ENCODE results near the gene PLEKHA7.
"Not testable (repeated sequence)": the region's sequence is repeated elsewhere in the genome, so short reads cannot be mapped to it uniquely, and the experiment has no call there.

Gene PLEKHA7

DNA sequence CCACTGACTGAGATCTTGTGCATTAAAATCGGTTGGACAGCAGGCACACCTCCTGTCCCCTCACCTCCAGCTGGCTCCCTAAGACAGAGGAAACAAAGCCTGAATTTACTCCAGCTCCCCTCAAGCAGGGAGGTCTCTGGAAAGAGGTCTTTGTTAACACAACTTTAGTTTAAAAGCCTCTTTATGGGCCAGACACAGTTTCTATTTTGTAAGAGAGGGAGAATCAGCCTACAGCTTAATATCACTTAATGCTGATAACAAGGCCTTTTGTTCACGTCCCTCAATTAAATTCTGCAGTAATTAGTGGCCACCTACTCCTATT lies 36.3 kb downstream of the PLEKHA7 start:
- DNase-seq (ENCODE audit: low spot score): no peak

DNA sequence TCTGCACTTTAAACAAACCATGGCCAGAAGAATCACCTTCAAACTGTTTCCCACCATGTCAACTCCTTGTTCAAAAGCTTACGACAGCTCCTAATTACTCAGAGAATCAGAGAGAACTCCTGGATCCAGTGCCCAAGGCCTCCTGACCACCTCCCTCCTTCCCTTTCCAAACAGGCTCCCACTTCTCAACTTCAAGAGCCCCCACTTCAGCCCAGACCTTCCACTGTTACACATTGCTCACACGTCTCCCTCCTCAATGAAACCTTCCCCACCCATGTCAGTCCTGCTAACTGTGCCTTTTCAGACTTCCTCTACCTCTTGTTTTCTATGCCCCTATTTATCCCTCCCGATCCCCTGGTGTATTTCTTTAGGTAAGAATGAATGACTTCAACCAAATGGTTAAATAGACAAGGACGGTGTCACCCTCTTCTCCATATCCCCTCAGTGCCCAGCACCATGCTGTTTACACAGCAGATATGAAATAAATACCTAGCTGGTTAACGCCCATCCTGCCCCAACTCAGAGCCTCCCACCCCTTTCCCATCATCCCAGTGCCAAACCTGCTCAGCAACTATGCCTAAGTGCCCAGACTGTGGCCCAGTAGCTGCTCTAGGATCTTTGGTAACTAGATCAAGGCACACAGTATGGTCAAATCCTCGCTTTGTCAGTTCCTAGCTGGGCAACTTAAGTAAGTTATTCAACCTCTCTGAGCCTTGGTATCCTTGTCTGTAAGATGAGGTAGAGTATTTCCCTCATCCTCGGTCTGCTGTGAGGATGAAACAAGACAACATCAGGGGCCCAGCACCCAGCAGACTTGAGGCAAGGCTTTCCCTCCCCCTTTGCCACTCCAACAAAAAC lies 36.8 kb downstream of the PLEKHA7 start:
- DNase-seq (ENCODE audit: low spot score): no peak

DNA sequence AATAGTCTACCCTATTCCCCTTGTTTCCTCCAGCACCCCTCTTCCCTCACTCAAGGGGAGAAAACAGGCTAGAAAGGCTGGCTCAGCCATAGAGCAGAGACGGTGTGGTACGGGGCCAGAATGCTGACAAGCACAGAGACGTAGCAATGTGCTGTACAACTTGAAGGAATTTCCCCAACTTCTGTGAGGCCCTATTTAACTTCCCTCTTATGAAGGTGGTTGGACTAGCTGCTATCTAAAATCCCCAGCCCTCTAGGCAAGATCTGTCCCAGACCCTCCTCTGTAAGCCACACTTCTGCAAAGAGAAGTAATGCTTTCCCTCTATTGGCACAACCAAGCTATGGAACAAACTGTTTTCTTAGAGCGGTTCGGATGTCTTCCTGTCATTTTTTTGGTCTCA lies 37.8 kb downstream of the PLEKHA7 start:
- no peak for DNase-seq (ENCODE audit: low spot score)

DNA sequence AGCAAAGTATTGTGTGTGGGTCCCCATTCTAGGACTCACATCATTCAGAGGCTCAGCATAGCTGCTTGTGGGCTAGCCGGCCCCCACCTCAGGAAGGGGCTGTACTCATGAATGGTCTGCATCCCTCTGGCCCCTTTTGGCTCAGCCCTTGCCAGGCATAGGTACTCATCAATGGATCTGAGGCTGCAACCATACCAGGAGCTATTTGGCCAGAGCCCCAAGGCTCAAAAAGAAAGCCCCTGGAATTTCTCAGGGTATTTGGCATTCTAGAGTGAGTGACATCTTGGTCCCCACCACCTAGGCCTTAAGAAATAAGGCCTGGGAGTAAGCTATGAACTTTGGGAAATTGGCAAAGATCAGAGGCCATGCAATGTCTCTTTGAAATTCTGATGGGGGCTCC lies 38.3 kb downstream of the PLEKHA7 start:
- no peak for DNase-seq (ENCODE audit: low spot score)

DNA sequence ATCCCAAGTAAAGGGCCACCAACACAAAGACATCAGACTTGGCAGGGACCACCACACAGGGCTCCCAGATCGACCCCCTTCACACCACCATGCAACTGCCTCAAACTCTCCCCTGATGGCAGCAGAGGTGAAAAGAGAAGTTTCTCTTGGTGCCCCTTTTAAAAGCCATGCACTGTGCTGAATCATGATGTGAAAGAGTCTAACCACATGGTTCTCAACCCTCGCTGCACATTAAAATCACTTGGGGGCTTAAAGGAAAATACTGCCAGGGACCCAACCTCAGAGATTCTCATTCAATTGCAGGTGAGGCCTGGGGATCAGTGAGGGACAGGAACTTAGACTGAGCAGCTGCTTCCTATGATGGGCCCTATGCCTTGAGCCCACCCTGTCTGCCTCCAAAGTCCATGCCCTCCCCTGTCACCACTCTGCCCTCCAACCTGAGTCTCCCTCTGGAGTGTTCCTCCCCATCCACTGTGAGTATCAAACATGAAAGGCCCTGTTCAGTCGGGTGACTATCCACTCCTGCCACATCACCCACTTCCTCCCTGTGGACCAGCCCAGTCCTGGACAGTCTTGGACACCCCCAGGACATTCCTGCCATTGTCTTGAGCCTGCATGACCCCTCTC lies 40.8 kb downstream of the PLEKHA7 start:
- no peak for DNase-seq (ENCODE audit: low spot score)

DNA sequence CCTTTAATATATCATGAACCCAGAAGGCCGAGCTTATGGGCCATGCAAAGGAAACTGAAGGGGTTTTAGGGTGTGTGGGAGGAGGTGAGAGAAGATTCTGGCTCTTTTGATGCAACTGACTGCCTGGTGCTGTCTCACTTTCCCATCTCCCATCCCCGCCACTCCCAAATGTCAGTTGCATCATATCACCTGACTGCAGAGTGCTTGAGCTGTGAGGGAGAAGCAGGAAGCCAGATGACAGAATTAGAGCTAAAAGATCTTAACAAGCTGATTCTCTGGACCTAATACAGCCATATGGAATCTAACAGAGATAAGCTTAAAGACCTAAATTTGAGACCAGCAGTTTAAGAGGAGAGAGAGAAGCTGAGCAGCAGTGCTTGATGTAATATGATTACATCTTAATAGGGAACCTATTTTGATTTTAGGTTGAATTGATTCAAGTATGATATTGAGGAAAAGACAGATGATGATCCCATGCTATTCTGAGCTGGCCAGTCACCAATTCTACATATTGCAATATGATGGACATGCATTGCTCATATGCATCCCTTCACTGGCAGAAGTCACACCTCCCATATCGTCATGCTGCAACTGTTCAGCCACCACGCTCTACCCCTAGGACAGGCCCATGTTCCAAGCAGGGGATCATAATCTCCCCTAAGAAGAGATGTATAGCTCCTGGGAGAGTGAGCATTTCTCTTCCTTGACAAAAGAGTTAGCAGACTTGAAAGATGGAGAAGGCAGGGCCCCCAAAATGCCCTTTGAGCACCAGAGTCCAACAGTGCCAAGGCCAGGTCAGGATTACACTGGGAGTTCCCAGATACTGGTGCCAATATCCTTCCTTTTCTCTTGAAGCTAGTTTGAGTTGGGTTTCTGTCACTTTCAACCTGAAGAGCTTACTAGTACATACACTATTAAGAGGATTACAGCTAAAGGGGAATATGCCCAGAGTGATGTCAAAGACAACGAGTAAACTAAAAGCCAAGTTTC lies 44.9 kb downstream of the PLEKHA7 start:
- no peak for DNase-seq (ENCODE audit: low spot score)

DNA sequence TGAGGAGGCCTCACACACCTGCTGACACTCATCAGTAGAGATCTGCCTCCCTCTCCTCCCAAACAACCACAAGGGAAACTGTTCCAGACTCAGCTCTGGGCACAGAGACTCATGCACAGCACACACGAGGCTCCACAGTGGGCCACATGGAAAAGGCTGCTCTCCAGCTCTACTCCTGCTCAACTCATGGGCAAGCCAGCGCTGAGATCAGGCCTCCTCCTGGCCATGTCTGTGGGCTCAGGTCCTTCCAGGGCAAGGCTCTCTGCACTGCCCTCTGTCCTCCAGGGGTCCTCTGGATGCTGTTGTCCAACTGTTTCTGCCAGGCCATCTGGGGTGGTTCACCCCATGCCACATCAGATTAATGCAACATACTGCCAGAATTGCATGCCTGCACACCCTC lies 46.0 kb downstream of the PLEKHA7 start:
- no peak for DNase-seq (ENCODE audit: low spot score)

DNA sequence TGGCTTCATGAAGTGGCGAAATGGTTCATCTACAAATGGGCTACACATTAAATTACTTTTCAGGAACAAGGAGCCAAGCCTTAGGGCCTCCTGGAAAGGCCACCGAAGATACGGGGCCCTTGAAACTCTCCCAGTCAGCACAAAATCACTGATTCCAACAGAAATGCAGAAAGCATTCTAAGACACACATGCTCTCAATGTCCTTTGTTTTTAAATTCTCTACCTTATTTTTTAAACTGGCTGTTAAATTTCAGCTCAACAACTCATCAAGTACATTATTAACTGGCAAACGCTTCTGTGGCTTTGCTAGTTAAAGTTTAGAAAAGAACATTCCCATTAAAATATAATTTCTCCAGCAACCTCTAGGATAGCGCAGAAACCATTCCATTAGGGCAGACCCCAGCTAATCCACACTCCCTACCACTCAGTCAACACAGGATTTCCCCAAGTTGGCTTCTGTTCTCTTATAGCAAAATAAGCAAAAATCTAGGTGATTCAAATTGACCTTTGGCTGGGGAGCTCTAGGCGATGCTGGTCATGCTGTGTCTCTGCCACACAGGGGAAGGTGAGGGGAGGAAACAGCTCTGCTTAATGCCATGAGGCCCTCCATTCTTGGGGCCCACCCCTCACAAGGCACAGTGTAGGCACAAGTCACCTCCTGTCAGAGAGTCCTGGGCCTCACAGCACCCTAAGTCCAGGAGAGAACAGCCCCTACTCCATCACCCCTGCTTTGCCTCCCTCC lies 47.1 kb downstream of the PLEKHA7 start:
- DNase-seq (ENCODE audit: low spot score): no peak

DNA sequence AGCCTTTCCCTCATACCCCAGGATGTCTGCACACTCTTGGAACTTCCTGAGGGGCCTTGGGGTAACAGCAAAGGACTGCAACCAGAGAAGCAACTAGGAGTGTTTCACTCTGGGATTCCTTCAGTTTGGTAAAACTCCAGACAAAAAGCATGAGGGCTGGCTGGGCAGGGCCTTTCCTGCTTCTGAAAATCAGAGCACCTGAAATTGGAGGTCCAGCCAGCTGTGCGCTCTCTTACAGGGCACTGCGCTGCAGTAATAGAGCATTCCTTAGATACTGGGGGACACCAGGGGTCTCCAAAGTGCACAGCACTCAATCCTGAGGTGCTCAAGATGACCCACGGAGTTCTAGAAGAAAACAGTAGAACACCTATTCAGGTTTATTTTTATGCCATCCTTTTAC lies 49.7 kb downstream of the PLEKHA7 start:
- DNase-seq (ENCODE audit: low spot score): no peak

DNA sequence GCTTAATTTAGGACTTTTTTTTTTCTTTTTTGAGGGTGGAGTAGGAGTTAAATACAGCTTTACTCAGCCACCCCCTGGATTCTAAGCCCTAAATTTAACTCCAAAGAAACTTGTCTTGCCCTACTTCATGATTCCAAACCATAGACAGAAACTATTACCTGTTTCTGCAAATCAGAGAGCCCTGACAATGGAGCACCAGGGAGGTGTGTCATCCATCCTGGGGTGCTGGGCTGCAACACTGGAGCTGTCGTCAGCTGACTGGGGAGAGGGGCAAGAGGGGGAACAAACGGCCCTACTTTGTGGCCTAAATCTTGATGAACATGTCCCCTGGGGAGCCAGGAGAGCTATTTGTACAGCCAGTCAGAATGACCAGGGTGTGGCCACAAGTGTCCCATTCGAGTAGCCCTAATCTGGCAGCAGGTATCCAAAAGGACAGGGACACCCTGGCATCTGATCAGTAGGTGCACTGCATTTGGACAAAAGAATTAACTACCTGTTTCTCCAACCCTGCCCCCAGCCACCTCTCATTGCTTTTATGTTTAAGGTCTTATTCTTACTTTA lies 50.8 kb downstream of the PLEKHA7 start:
- no peak for DNase-seq (ENCODE audit: low spot score)

DNA sequence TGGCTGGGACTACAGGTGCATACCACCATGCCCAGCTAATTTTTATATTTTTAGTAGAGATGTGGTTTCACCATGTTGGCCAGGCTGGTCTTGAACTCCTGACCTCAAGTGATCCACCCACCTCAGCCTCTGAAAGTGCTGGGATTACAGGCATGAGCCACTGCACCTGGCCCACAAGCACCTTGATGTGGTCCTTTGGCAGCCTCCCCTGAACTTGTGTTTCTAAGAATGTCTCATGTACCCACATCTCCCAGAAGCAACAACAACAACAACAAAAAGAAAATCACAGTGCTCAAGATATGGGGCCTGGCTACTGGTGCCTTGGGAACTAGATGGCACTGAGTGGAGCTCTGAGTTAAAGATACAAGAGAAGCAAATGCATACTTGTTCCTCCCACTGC lies 51.6 kb downstream of the PLEKHA7 start:
- not testable (repeated sequence) for DNase-seq (ENCODE audit: low spot score)

DNA sequence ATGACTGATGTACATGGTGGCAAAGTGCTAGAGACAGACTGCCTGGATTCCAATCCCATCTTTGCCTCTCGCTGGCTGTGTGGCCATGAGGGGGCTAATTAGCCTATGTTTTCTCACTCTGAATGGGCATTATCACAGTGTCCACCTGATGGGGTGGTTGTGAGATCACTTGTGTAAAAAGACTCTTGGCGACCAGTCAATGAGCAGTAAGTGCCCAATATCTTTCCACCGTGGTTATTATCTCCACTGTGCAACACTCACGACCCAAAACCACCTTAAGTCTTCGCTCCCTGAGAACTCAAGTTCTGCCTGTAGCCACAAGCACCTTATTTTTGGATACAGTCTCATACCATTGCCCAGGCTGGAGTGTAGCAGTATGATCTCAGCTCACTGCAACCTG lies 52.1 kb downstream of the PLEKHA7 start:
- no peak for DNase-seq (ENCODE audit: low spot score)

DNA sequence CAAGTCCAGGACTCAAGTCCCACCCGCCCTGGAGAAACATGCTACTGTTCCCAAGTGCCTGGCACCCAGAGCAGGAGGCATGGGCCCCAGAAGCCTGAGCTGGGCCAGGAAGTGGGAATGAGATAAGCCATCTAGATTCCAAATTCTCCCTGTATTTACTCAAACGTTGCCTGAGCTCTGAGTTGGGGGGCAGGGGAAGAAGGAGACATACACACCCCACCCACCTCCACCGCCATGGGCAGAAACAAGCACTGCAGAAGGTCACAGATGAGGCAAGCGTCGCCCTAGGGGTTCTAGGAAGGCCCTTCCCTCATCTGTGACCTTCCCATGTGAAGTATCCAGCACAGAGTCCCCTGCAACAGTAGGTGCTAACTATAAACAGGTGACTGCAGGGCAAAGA lies 54.0 kb downstream of the PLEKHA7 start:
- DNase-seq (ENCODE audit: low spot score): no peak

DNA sequence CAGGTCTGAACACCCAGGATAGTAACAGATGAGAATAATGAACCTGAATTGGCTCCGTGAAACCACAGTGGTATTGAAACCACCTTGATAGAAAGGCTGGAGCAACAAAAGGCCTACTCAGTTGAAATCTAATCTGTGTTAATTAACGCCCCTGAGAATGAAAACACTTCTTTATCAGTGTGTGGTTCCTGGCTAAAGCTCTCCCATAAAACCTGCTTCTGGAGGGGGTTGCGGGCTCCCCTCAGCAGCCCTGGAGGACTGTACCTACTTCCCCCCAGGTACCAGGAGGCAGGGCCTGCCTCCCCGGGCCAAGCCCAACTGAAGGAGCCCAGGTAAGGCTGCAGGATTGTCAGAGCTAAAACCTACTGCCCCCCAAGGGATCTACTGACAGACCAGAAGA lies 54.6 kb downstream of the PLEKHA7 start:
- DNase-seq (ENCODE audit: low spot score): no peak

DNA sequence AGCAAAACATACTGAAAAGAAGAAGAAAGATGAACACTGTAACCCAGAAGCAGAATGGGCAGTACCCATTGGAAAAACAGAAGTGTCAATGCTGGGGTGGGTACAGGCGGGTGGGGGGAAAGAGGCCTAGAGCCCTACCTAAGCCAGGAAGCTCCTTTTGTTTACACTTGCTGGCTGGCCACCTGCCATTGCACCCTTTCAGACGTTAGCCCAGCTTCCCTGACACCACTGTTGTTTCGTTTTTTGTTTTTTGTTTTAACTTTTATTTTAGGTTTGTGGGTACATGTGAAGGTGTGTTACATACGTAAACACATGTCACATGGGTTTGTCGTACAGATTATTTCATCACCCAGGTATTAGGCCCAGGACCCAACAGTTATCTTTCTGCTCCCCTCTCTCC lies 55.4 kb downstream of the PLEKHA7 start:
- no peak for DNase-seq (ENCODE audit: low spot score)

DNA sequence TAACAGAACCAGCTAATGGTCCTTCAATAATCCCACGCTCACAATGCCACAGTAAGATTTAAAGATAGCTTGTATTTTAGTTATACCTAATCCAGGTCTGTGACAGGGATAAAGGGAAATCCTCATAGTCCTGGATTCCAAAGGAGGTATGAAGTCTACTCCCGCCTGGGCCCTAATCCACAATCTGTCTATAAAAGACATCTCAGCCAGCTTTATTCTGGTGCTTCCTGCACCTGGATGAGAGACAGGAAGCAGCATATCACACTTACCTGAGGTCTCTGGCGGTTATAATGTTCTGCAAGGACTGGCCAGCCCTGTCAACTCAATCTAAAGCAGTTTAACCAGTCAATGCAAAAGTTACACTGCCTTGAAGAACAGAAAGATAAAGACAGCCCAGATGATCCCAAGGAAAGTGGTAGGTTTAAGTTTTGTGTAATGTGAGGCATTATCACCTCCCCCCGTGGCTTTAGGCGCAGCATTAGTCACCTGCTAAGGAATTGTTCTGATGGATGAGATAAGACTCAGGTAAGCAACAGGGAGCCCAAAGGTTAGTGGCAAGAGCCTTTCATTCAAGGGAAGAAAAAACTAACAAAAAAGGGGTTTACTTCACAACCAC lies 57.6 kb downstream of the PLEKHA7 start:
- DNase-seq (ENCODE audit: low spot score): no peak

DNA sequence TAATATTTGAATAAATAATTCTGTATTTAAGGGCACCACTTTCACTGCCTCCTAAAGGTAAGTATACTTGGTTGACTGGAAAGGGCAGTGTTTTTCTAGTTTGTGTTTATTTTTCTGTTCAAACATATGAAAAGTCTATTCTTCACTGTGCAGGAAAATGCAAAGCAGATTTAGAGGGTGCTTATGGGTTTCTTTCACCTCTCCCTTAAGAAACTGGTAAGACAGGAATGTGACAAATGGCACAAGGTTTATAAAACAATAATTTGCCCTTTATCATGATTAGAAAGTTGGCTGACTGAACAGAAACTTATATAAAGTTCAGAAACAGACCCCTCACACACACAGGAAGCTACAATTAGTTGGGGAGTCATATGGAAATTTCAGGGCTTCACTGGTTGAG lies 60.6 kb downstream of the PLEKHA7 start:
- DNase-seq (ENCODE audit: low spot score): no peak

DNA sequence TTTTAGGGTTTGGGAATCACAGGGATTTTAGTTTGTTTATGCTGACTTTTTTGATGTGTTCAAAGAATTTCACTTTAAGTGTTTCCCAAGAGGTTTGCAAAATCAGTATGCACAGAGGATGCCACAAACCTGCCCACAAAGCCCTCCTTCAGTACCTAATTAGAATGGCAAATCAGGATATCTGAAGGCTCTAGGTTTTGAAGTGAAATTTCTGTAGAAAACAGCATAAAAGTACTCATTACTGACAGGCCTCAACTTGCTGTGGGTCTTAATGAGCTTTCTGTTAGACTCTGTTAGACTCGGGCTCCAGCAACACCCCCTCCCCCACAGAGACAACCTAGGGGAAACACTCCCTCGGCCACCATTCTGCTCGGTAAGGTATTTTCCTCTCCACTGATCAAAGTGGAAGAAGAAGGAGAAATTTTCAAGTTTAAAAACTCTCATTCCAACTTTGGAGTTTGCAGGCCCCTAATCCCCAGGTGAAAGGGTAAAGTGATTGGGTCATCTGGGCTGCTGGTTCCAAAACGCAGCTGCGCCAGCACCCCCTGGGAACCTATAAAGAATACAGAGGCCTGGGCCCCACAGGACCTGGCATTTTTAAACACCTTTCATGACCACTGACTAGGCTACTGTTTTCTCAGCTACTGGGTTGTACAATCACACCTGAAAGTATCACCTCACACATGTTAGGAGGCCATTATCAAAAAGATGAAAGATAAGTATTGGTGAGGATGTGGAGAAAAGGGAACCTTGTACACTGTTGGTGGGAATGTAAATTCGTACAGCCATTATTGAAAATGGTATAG lies 67.5 kb downstream of the PLEKHA7 start:
- no peak for DNase-seq (ENCODE audit: low spot score)

DNA sequence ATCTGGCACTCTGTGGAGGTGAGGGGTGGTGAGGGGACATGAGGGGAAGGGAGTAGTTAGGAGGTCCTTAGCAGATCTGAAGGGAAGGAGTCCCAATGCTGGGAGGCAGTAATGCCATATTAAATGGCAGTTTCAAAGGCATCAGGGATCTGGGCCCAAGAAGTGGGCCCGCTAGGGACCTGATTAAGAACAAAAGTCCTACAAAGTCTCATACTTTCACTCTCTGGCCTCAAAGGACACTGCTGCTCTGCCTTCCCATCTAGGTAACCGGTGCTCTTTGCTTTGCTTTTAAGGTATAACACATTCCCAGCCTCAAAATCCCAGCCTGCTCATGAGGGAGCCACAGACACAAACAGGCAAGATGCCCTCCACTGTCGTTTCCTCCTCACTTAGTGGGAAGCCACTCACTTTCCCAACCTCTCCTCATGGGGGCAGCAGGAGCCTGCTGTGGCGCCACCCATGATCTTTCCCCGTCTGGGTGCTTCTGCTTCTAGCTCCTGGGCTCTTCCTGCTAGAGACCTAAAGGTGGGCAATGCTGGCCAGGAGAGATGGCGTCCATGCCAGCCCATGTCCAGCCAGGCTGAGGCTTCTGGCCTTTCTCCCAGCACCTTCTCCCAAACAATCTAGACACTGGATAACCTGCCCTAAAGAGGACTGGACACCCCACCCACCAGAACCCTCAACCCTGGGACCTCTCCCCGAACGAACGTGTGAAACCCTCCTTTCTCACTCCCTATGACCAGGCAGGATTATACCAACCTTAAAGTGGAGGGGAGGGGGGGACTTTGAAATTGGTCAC lies 68.3 kb downstream of the PLEKHA7 start:
- DNase-seq (ENCODE audit: low spot score): peak; percentile 17

DNA sequence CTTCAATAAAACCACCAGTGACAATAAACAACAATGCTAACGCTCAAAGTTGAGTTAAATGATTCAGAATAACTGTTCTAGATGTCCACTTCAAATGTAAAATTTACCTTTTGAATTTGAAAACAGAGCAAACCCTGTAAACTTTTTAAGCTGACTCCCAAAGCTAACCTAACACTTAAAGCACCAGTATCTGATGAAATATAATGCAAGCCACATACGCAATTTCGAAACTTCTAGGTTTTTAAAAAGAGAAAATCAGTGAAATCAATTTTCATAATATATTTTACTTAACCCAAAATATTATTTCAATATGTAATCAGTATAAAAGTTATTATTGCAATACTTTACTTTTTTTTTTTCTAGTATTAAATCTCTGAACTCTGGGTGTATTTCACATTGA lies 71.3 kb downstream of the PLEKHA7 start:
- no peak for DNase-seq (ENCODE audit: low spot score)
